Mucosa of rectum (tissue), 2 donors: Measurements from ENCODE around the gene ZNF12.

Experiments
- H3K27ac ChIP-seq, 2 donors: one replicate each; pipeline ENCODE4 v1.7.0; 2013; ENCODE audit warnings: inconsistent platforms in 2 of 2, low read depth in 2 of 2, low read length in 2 of 2
- H3K27me3 ChIP-seq, 2 donors: one replicate each; pipeline ENCODE4 v1.7.0; 2013; ENCODE audit warnings: low read length in 2 of 2; ENCODE audit not compliant: control insufficient read depth in 2 of 2, insufficient read depth in 2 of 2
- H3K36me3 ChIP-seq, 2 donors: one replicate each; pipeline ENCODE4 v1.7.0; 2013; ENCODE audit warnings: low read length in 2 of 2; ENCODE audit not compliant: control insufficient read depth in 2 of 2, insufficient read depth in 2 of 2
- H3K4me1 ChIP-seq, 2 donors: one replicate each; pipeline ENCODE4 v1.7.0; 2013; ENCODE audit warnings: low read length in 2 of 2, mild to moderate bottlenecking in 1 of 2; ENCODE audit not compliant: control insufficient read depth in 2 of 2, insufficient read depth in 2 of 2
- H3K4me3 ChIP-seq, 2 donors: one replicate each; pipeline ENCODE4 v1.7.0; 2013; ENCODE audit warnings: low read length in 2 of 2
- H3K9ac ChIP-seq, 2 donors: one replicate each; pipeline ENCODE4 v1.7.0; 2013; ENCODE audit warnings: low read length in 2 of 2, low read depth in 1 of 2, mild to moderate bottlenecking in 1 of 2
- H3K9me3 ChIP-seq, 2 donors: one replicate each; pipeline ENCODE4 v1.7.0; 2013; ENCODE audit warnings: low read length in 2 of 2; ENCODE audit not compliant: control insufficient read depth in 2 of 2
- donor health status: healthy.
- donor health status: Normal muscosa, but diverticular disease.

Gene ZNF12

DNA sequence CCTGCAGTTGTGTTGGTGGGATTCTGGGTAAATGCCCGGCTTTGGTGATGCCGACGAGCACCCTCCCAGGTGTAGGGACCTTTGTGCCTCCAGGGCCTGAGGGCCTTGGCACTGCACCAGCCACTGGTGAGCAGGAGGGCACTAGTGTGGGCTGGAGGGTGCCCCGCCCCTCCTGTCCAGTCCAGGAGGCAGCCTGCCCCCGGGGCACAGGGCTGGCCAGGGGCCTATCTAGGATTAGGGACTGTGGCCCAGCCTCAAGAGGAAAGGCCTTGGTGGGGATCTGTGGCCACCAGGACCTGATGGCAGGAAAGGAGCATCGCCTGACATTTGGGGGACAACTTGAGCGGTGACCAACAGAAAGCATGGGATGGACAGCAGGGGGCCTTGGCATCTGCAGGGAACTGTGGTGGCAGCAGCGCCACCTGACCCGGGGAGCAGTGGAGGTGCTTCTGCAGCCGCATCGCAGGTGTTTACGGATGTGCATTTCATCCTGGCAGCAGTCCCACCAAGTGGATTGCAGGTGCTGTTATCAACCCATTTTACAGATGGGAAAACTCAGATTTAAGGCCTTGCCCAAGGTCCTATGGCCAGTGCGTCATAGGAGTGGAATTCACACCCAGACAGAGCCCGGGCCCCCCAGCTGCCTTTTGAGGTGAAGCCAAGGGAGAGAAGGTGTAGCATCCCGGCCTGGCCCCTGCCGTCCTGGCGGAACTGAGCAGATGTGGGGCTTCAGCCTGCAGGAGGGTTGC, 58.5 kb downstream of the ZNF12 start:
- H3K4me3 ChIP-seq: no peak overlapping the region
- peaks cover 40 to 47% of the 10 kb centered on the region in 2 donors for H3K36me3 ChIP-seq
- H3K9ac ChIP-seq: no peak overlapping the region
- H3K9me3 ChIP-seq: no peaks in the 10 kb centered on the region
- no peak overlapping the region for H3K27ac ChIP-seq
- no peaks in the 10 kb centered on the region for H3K4me1 ChIP-seq
- no peaks in the 10 kb centered on the region for H3K27me3 ChIP-seq

- peaks cover 42 to 49% of the 10 kb centered on the region in 2 donors for H3K36me3 ChIP-seq
- no peaks in the 10 kb centered on the region for H3K4me1 ChIP-seq
- no peak overlapping the region for H3K9ac ChIP-seq
- no peaks in the 10 kb centered on the region for H3K9me3 ChIP-seq
- H3K27ac ChIP-seq: no peak overlapping the region
- H3K27me3 ChIP-seq: no peaks in the 10 kb centered on the region
- H3K4me3 ChIP-seq: no peak overlapping the region
These were observed 59.2 kb downstream of the ZNF12 start for GRCh38 chr7:6647541-6647940.

DNA sequence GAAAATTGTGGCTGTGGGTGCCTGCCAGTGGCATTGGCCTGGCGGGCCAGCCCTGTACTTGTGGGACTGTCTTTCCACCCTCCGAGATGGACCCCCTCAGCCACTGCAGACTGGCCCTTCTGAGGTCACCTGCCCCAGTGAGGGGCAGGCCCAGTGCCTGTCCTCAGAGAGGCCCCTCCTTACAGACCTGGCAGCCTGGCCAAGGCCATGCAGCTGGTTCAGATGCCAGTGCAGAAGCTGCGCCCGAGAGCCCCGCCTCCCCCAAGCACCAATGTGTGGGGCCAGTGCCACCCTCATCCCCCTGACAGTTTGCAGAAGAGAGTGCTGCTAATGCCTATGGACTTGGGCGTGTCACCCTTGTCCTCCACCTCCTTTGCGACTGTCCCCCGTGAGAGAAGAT, 59.7 kb downstream of the ZNF12 start:
- Histone ChIP-seq H3K4me3 (no peak overlapping the region), H3K9ac (no peak overlapping the region), H3K27me3 (no peaks in the 10 kb centered on the region), H3K36me3 (peaks cover 43 to 49% of the 10 kb centered on the region in 2 donors), H3K9me3 (no peaks in the 10 kb centered on the region), H3K27ac (no peak overlapping the region), H3K4me1 (no peaks in the 10 kb centered on the region)

DNA sequence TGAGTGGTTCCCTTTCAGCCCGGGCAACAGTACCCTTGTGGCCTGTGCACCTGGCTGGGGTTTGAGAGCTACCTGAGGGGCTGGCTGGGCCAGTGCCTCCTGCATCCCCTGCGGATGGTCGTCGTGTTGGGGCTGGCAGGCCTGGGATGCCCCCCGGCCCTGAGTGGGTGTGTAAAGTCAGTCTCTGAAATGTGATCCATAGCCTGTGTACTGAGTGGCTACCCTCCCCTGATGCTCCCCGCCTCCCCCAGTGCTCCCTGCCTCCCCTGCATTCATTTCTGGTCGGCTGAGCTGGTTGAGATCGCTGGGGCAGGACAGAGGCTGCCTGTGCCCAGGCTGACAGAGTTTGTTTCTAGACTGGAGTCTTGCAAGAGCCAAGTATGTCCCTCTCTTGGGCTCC, 60.3 kb downstream of the ZNF12 start:
- Histone ChIP-seq H3K4me3 (no peak overlapping the region), H3K27me3 (no peaks in the 10 kb centered on the region), H3K9me3 (no peaks in the 10 kb centered on the region), H3K9ac (no peak overlapping the region), H3K27ac (no peak overlapping the region), H3K36me3 (peaks cover 45 to 48% of the 10 kb centered on the region in 2 donors), H3K4me1 (no peaks in the 10 kb centered on the region)

GRCh38 chr7:6644728-6645127, 62.0 kb downstream of the ZNF12 start:
- H3K27me3 ChIP-seq: no peaks in the 10 kb centered on the region
- no peak overlapping the region for H3K4me3 ChIP-seq
- no peak overlapping the region for H3K9ac ChIP-seq
- H3K4me1 ChIP-seq: no peaks in the 10 kb centered on the region
- H3K9me3 ChIP-seq: no peaks in the 10 kb centered on the region
- no peak overlapping the region for H3K27ac ChIP-seq
- peaks cover 43 to 47% of the 10 kb centered on the region in 2 donors for H3K36me3 ChIP-seq

GRCh38 chr7:6643915-6644625, 62.7 kb downstream of the ZNF12 start:
- Histone ChIP-seq H3K4me1 (no peaks in the 10 kb centered on the region), H3K9ac (no peak overlapping the region), H3K4me3 (no peak overlapping the region), H3K9me3 (no peaks in the 10 kb centered on the region), H3K36me3 (peaks cover 43 to 47% of the 10 kb centered on the region in 2 donors), H3K27ac (no peak overlapping the region), H3K27me3 (no peaks in the 10 kb centered on the region)

DNA sequence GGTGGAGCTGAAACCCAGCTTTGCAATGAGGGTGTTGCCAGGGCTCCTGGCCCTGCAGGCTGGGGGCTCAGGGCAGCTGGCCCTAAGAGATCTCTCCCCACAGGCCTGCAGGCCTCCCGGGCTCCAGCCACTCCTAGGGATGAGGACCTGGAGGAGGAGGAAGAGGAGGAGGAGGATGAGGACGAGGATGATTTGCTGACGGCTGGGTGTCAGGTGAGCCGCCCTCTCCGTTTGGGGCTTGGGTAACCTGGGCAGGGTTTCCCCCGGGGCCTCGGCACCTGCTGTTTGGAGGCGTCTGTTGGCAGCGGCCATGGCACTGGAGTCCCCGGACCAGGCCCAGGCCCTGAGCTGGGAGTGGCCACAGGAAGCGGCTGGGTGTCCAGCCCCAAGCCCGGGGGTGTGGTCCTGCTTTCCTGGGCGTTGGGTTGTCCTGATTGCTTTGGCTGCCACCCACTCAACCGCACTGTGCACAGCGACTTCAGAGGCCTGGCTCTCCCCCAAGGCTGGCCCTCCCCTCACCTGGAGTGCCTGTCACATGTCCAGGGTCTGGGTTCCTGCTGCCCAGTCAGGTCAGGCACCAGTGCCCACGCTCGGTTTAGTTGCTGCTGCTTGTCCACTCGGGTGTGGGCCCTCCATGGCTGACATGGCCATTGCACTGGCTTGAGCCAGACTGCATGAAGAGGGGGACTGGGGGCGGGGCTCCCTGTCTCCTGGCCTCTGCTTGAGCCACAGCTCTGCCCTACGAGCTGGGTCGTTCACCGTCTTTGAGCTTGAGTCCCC, 63.7 kb downstream of the ZNF12 start:
- Histone ChIP-seq H3K36me3 (peaks cover 41 to 43% of the 10 kb centered on the region in 2 donors), H3K27me3 (no peaks in the 10 kb centered on the region), H3K27ac (no peak overlapping the region), H3K9me3 (no peaks in the 10 kb centered on the region), H3K9ac (no peak overlapping the region), H3K4me1 (peaks cover 0 to 6% of the 10 kb centered on the region in 2 donors), H3K4me3 (no peak overlapping the region)

DNA sequence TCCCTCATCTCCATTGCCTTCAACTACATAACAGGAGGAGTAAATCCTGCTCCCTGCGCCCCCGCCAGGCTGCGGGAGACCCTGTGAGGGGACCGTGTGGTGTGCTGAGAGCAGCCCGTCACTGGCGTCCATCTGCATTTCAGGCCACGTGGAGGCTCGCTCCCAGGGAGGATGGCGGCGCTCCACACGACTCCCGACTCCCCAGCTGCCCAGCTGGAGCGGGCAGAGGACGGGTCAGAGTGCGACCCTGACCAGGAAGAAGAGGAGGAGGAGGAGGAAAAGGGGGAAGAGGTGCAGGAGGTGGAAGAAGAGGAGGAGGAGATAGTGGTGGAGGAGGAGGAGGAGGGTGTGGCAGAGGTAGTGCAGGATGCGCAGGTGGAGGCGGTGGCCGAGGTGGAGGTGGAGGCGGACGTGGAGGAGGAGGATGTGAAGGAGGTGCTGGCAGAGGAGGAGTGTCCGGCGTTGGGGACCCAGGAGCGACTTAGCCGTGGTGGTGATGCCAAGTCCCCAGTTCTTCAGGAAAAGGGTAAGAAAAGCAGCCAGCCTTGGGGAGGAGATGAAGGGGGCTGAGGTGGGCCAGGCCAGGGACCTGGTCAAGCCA, 64.4 kb downstream of the ZNF12 start:
- Histone ChIP-seq H3K9me3 (no peaks in the 10 kb centered on the region), H3K4me3 (no peak overlapping the region), H3K4me1 (peaks cover 0 to 9% of the 10 kb centered on the region in 2 donors), H3K27me3 (no peaks in the 10 kb centered on the region), H3K9ac (no peak overlapping the region), H3K27ac (no peak overlapping the region), H3K36me3 (peaks cover 34 to 39% of the 10 kb centered on the region in 2 donors)

- H3K4me1 ChIP-seq: peaks cover 1 to 10% of the 10 kb centered on the region in 2 donors
- H3K9me3 ChIP-seq: no peaks in the 10 kb centered on the region
- no peaks in the 10 kb centered on the region for H3K27me3 ChIP-seq
- H3K9ac ChIP-seq: no peak overlapping the region
- H3K36me3 ChIP-seq: peaks cover 33 to 38% of the 10 kb centered on the region in 2 donors
- no peak overlapping the region for H3K27ac ChIP-seq
- H3K4me3 ChIP-seq: no peak overlapping the region
These were observed 65.3 kb downstream of the ZNF12 start for GRCh38 chr7:6641305-6642035.
